HEK293T (cell line): ENCODE data around the gene CACNA1E.

Experiments used
- CTCF ChIA-PET: fragments of 350-600 bp; formaldehyde crosslinking; extraction: SDS; loops from one replicate; lab custom pipeline; 2021; ENCODE audit warnings: antibody characterized with exemption, inconsistent platforms; lab: Yijun Ruan, JAX
- POLR2A ChIA-PET: fragments of 350-600 bp; formaldehyde crosslinking; extraction: SDS; loops from one replicate; lab custom pipeline; 2020; ENCODE audit warnings: antibody characterized with exemption, inconsistent platforms; lab: Yijun Ruan, JAX
- DNase-seq: peaks from one replicate; pipeline ENCODE4 v3.0.0; 2012; ENCODE audit warnings: mixed read lengths; ENCODE audit errors: extremely low spot score
- ARNT ChIP-seq: fragments of 450-650 bp; IDR thresholded peaks from 2 replicates; pipeline ENCODE4 v1.6.1; 2017; ENCODE audit warnings: mild to moderate bottlenecking
- BHLHE40 ChIP-seq: fragments of 450-650 bp; IDR thresholded peaks from 2 replicates; pipeline ENCODE4 v1.6.1; 2016; ENCODE audit warnings: mild to moderate bottlenecking, moderate library complexity, borderline replicate concordance
- CTBP1 ChIP-seq: fragments of 450-650 bp; IDR thresholded peaks from 2 replicates; pipeline ENCODE4 v1.6.1; 2016; ENCODE audit warnings: borderline replicate concordance
- ELF4 ChIP-seq: fragments of 450-650 bp; IDR thresholded peaks from 2 replicates; pipeline ENCODE4 v1.6.1; 2017; ENCODE audit warnings: antibody characterized with exemption
- FOXA1 ChIP-seq: fragments of 450-650 bp; IDR thresholded peaks from 2 replicates; pipeline ENCODE4 v1.6.1; 2016; ENCODE audit warnings: mild to moderate bottlenecking
- FOXK2 ChIP-seq: fragments of 450-650 bp; IDR thresholded peaks from 2 replicates; pipeline ENCODE4 v1.6.1; 2016; ENCODE audit warnings: mild to moderate bottlenecking
- FOXM1 ChIP-seq: fragments of 450-650 bp; IDR thresholded peaks from 2 replicates; pipeline ENCODE4 v1.6.1; 2017; ENCODE audit warnings: mild to moderate bottlenecking, borderline replicate concordance
- HDGF ChIP-seq: fragments of 450-650 bp; IDR thresholded peaks from 2 replicates; pipeline ENCODE4 v1.6.1; 2017; ENCODE audit warnings: antibody characterized with exemption, borderline replicate concordance
- L3MBTL2 ChIP-seq: fragments of 450-650 bp; conservative IDR thresholded peaks from 2 replicates; pipeline ENCODE4 v1.6.1; 2016; ENCODE audit warnings: mild to moderate bottlenecking
- LEF1 ChIP-seq: fragments of 450-650 bp; IDR thresholded peaks from 2 replicates; pipeline ENCODE4 v1.6.1; 2017; ENCODE audit warnings: mild to moderate bottlenecking, borderline replicate concordance
- NFRKB ChIP-seq: fragments of 450-650 bp; IDR thresholded peaks from 2 replicates; pipeline ENCODE4 v1.6.1; 2016; ENCODE audit warnings: mild to moderate bottlenecking, moderate library complexity
- SP1 ChIP-seq: fragments of 450-650 bp; IDR thresholded peaks from 2 replicates; pipeline ENCODE4 v1.6.1; 2017
- SUZ12 ChIP-seq: fragments of 450-650 bp; IDR thresholded peaks from 2 replicates; pipeline ENCODE4 v1.6.1; 2016; ENCODE audit warnings: mild to moderate bottlenecking
- TARDBP ChIP-seq: fragments of 450-650 bp; IDR thresholded peaks from 2 replicates; pipeline ENCODE4 v1.6.1; 2016
- ZNF384 ChIP-seq: fragments of 450-650 bp; IDR thresholded peaks from 2 replicates; pipeline ENCODE4 v1.6.1; 2016
- TF ChIP-seq, protein P1 (sequence below): fragments of 450-650 bp; IDR thresholded peaks from 2 replicates; pipeline ENCODE4 v1.6.1; 2016

CACNA1E gene

DNA sequence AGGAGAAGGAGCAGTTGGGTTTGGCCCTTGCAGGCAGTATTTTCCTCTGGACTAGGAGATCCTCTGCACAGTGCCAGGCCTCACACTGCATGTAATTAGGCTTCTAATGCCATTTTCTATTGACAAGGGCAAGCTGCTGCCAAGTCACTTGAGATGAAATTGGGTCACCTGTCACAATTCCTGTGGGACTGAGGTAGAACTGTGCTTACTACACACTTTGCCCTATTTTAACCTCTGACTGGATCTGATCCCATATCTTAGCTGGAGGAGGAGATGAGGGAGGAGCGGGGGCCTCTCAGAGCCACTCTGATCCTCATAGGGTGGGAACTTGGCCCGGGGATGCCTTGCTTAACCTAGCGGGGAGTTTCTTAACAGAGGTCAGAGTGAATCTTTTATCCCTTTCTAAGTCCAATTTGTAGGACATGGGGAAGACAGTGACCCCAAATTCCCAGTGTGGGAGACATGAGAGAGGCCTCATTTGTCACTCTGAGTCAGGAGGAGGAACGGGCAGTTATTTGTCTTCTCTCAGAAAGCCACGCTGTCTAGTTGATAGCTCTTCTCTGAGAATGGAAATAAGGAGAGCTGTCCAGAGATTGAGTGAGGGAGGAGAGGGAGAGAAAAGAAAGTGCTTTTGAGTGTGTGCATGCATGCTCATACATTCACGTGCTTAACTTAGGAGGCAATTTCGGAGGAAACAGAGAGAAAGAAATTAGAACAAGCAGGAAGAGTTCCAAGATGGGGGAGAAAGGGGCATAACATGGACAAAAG, 121.3 kb downstream of the CACNA1E start:
- no peak for DNase-seq

DNA sequence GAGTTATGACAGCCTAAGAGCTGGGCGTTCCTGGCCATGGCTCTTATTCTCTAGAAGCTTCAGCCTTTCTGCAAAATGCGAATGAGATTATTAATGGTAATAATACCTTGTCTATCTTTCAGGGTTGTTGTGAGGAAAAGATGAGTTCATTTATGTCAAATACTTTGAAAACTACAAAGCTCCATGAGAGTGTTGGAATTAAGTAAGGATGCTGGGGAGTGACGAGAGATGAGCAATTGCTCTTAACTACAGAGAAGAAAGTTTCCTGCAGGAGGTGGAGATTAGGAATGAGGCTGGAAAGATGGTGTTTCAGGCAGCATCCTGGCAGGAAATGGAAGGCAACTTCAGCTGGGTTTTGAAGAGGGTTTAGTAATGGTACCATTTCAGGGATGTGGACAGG, 124.2 kb downstream of the CACNA1E start:
- TF ChIP-seq TARDBP (no peak), ARNT (no peak), FOXM1 (no peak), CTBP1 (no peak), SUZ12 (no peak), LEF1 (no peak), L3MBTL2 (no peak), SP1 (no peak), FOXK2 (no peak), HDGF (no peak), FOXA1 (no peak), ELF4 (no peak), ZNF384 (no peak)
- TF ChIP-seq, protein P1, sequence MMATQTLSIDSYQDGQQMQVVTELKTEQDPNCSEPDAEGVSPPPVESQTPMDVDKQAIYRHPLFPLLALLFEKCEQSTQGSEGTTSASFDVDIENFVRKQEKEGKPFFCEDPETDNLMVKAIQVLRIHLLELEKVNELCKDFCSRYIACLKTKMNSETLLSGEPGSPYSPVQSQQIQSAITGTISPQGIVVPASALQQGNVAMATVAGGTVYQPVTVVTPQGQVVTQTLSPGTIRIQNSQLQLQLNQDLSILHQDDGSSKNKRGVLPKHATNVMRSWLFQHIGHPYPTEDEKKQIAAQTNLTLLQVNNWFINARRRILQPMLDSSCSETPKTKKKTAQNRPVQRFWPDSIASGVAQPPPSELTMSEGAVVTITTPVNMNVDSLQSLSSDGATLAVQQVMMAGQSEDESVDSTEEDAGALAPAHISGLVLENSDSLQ, result no peak
- CTCF ChIA-PET, result no interaction called here
- POLR2A ChIA-PET, result no interaction called here
- DNase-seq, result no peak

More for the DNA sequence above, 121.3 kb downstream of the CACNA1E start:
- POLR2A ChIA-PET, result no interaction called here
- TF ChIP-seq ARNT (no peak), FOXA1 (no peak), LEF1 (no peak), TARDBP (no peak), L3MBTL2 (no peak), ZNF384 (no peak), SP1 (no peak), CTBP1 (no peak)
- TF ChIP-seq, protein P1, result no peak
- CTCF ChIA-PET, result no interaction called here

DNA sequence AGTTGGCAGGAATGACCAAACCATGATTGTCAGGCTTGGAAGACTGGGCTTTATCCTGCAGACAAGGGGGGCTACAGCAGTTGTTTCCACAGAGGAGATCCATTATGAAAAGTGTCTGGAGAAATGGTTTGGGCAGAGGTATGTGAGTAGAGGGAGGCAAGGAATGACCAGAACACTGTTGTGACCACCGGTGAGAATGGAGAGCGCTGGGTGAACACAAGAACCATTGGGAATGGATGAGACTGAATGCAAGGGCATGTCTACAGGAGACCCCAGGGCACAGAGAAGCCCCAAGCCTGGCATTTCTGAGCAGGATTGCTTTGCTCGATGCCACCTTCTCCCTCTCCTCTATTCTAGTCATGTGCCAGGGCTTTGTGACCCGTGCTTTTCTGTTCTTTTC, 125.1 kb downstream of the CACNA1E start:
- ChIA-PET CTCF (no interaction called here), POLR2A (no interaction called here)
- no peak for DNase-seq
- TF ChIP-seq TARDBP (no peak), ZNF384 (no peak), CTBP1 (no peak), FOXA1 (no peak), BHLHE40 (no peak), SP1 (no peak), FOXK2 (no peak), NFRKB (no peak), ARNT (no peak)

DNA sequence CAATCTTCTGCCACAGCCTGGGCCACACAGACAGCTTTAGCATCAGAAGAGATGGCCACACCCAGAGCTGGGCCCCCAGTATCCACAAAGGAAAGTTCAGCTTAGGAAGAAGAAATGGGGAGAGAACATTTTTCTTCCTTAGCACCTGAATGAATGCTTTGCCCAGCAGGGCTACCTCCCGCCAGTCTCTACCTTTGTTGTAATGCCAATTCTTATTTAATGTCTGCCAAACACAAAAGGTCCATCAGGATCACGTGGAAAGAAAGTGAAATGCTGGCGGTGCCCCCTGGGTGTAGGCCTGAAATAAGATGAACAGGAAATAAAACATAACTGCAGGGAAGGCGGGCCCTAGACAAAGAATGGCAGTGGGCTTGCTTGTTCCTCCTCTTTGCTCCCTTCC, 125.6 kb downstream of the CACNA1E start:
- no peak for TF ChIP-seq LEF1
- no peak for TF ChIP-seq NFRKB
- TF ChIP-seq FOXA1, result no peak
- no peak for TF ChIP-seq ARNT
- TF ChIP-seq, protein P1, result no peak
- no peak for TF ChIP-seq SP1
- no peak for TF ChIP-seq ZNF384
- no peak for TF ChIP-seq FOXK2
- TF ChIP-seq FOXM1, result no peak
- no peak for TF ChIP-seq HDGF
- TF ChIP-seq BHLHE40, result no peak
- no peak for TF ChIP-seq ELF4
- no peak for TF ChIP-seq CTBP1
- no peak for TF ChIP-seq L3MBTL2
- no peak for TF ChIP-seq SUZ12
- TF ChIP-seq TARDBP, result no peak
- ChIA-PET POLR2A (no interaction called here), CTCF (no interaction called here)
- DNase-seq, result no peak

DNA sequence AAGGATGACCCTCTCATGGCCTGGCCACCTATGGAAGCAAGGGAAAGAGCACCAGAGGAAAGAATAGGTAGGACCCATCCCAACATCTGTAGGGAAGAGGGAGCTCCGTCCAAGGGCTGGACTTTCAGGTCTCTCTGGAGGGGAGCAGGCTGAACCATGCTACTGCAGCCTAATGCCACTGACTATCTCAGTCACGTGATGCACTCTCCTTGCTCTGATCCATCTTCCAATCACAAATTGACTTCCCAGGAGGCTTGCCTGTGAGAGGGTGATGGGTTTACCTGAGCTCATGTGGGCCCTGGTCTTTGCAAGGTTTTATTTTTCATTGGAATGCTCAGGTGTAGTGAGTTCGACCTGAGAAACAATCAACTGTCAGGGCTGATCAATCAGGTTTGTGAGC, 128.8 kb downstream of the CACNA1E start:
- no peak for TF ChIP-seq ELF4
- TF ChIP-seq ZNF384, result no peak
- TF ChIP-seq FOXA1, result no peak
- no peak for TF ChIP-seq CTBP1
- no peak for TF ChIP-seq HDGF
- TF ChIP-seq FOXM1, result no peak
- TF ChIP-seq FOXK2, result no peak
- TF ChIP-seq SUZ12, result no peak
- no peak for TF ChIP-seq BHLHE40
- TF ChIP-seq ARNT, result no peak
- TF ChIP-seq TARDBP, result no peak
- no peak for TF ChIP-seq SP1
- no peak for TF ChIP-seq LEF1
- TF ChIP-seq L3MBTL2, result no peak
- no peak for TF ChIP-seq NFRKB
- TF ChIP-seq, protein P1, result no peak
- ChIA-PET CTCF (no interaction called here), POLR2A (no interaction called here)
- no peak for DNase-seq

DNA sequence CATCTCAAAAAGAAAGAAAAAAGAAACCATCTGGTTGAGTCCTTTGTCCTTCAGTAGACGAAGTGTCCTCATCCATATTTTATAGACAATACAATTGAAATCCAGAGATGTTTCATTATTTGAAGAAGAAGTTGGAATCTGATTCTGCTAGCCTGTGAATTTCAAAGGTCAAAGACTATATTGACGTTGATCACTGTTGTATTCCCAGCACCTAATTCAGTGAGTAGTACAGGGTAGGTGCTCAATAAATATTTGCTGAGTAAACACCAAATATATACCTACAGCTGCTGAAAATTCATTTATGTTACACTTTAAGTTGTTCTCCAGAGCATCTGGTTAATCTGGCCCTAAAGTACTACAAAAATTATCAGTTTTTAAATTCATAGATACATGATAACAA, 135.2 kb downstream of the CACNA1E start:
- ChIA-PET CTCF (no interaction called here), POLR2A (no interaction called here)
- TF ChIP-seq ARNT (no peak), FOXK2 (no peak), FOXM1 (no peak), CTBP1 (no peak), ZNF384 (no peak), SP1 (no peak)
- DNase-seq, result no peak
